ENCODE results near the gene QSOX2. TPM values are rescaled to one million over a fixed set of nuclear protein-coding genes. Genes with fewer than 3 reads are reported as not detected.
"Not testable (repeated sequence)": the region's sequence is repeated elsewhere in the genome, so short reads cannot be mapped to it uniquely, and the experiment has no call there.

QSOX2 gene
- total RNA-seq, 1 donor from 2014 or later = 10.3 TPM

GRCh38 chr9:136282272-136282861 is 36.8 kb upstream of the QSOX2 start:
- no peak for DNase-seq (ENCODE audit: low read depth)

- DNase-seq (ENCODE audit: low read depth) = no peak
Measured at GRCh38 chr9:136281421-136282271, 36.0 kb upstream of the QSOX2 start.

GRCh38 chr9:136280535-136281315 is 35.1 kb upstream of the QSOX2 start:
- no peak for DNase-seq (ENCODE audit: low read depth)

- no peak for DNase-seq (ENCODE audit: low read depth)
Measured at GRCh38 chr9:136279471-136279870, 33.9 kb upstream of the QSOX2 start.

- DNase-seq (ENCODE audit: low read depth) = no peak
Measured at GRCh38 chr9:136278894-136279293, 33.3 kb upstream of the QSOX2 start.

GRCh38 chr9:136278221-136278620 is 32.6 kb upstream of the QSOX2 start:
- no peak for DNase-seq (ENCODE audit: low read depth)

- no peak for DNase-seq (ENCODE audit: low read depth)
Measured at GRCh38 chr9:136277746-136278145, 32.1 kb upstream of the QSOX2 start.

GRCh38 chr9:136276716-136277115 is 31.1 kb upstream of the QSOX2 start:
- no peak for DNase-seq (ENCODE audit: low read depth)

GRCh38 chr9:136275655-136276429 is 30.2 kb upstream of the QSOX2 start:
- no peak for DNase-seq (ENCODE audit: low read depth)

GRCh38 chr9:136274786-136275654 is 29.4 kb upstream of the QSOX2 start:
- no peak for DNase-seq (ENCODE audit: low read depth)

- DNase-seq (ENCODE audit: low read depth) = no peak
Measured at GRCh38 chr9:136273921-136274785, 28.5 kb upstream of the QSOX2 start.

GRCh38 chr9:136273244-136273865 is 27.7 kb upstream of the QSOX2 start:
- DNase-seq (ENCODE audit: low read depth) = no peak

GRCh38 chr9:136270173-136270705 is 24.6 kb upstream of the QSOX2 start:
- no peak for DNase-seq (ENCODE audit: low read depth)

- no peak for DNase-seq (ENCODE audit: low read depth)
Measured at GRCh38 chr9:136268735-136269134, 23.1 kb upstream of the QSOX2 start.

GRCh38 chr9:136268318-136268717 is 22.7 kb upstream of the QSOX2 start:
- no peak for DNase-seq (ENCODE audit: low read depth)

- DNase-seq (ENCODE audit: low read depth) = peak; percentile 40
Measured at GRCh38 chr9:136267261-136268111, 21.9 kb upstream of the QSOX2 start.

GRCh38 chr9:136266641-136267040 is 21.0 kb upstream of the QSOX2 start:
- not testable (repeated sequence) for DNase-seq (ENCODE audit: low read depth)

Data from renal cortical epithelial cell (primary cell).